ENCODE measurements around the gene SORCS3. TPM values are rescaled to one million over a fixed set of nuclear protein-coding genes. Genes with fewer than 3 reads are reported as not detected.

Gene SORCS3
- total RNA-seq, 1 experiment from 2014 or later = not detected

- no peak overlapping the region for H2AFZ ChIP-seq
- no peak overlapping the region for H3K4me3 ChIP-seq
- no peak for DNase-seq
- no peak overlapping the region for H3K4me2 ChIP-seq
- no peaks in the 10 kb centered on the region for H3K4me1 ChIP-seq (replicated peaks; ENCODE audit: insufficient read depth)
- no peaks in the 10 kb centered on the region for H3K9me3 ChIP-seq (ENCODE audit: insufficient read depth, low read depth)
- TF ChIP-seq, protein P1, sequence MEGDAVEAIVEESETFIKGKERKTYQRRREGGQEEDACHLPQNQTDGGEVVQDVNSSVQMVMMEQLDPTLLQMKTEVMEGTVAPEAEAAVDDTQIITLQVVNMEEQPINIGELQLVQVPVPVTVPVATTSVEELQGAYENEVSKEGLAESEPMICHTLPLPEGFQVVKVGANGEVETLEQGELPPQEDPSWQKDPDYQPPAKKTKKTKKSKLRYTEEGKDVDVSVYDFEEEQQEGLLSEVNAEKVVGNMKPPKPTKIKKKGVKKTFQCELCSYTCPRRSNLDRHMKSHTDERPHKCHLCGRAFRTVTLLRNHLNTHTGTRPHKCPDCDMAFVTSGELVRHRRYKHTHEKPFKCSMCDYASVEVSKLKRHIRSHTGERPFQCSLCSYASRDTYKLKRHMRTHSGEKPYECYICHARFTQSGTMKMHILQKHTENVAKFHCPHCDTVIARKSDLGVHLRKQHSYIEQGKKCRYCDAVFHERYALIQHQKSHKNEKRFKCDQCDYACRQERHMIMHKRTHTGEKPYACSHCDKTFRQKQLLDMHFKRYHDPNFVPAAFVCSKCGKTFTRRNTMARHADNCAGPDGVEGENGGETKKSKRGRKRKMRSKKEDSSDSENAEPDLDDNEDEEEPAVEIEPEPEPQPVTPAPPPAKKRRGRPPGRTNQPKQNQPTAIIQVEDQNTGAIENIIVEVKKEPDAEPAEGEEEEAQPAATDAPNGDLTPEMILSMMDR (conservative IDR thresholded peaks at IDR 0.05) = no peak
- TF ChIP-seq EZH2 (IDR thresholded peaks at IDR 0.05; ENCODE audit: low read depth) = no peak
- no peaks in the 10 kb centered on the region for H3K79me2 ChIP-seq (ENCODE audit: low read depth)
- no peaks in the 10 kb centered on the region for H4K20me1 ChIP-seq (ENCODE audit: insufficient read depth)
- H3K27me3 ChIP-seq (ENCODE audit: insufficient read depth, low read depth) = no peaks in the 10 kb centered on the region
- no peaks in the 10 kb centered on the region for H3K36me3 ChIP-seq (ENCODE audit: low read depth)
- H3F3A ChIP-seq (ENCODE audit: insufficient read depth, low read depth) = no peaks in the 10 kb centered on the region
- BruUV-seq (replicated peaks) = no TSS peak
- ChIA-PET CTCF (no interaction called here), POLR2A (ENCODE audit: unreplicated experiment) (no interaction called here)
- no peaks in the 10 kb centered on the region for H3K9me2 ChIP-seq (ENCODE audit: insufficient read depth)
- intact Hi-C loops (cut with micrococcal nuclease; ENCODE audit: unreplicated experiment) = no loop called here
- no peak overlapping the region for H3K27ac ChIP-seq
Observed at GRCh38 chr10:104894681-104895080, 253.6 kb downstream of the SORCS3 start.

- TF ChIP-seq, protein P1 (conservative IDR thresholded peaks at IDR 0.05) = no peak
- TF ChIP-seq EZH2 (IDR thresholded peaks at IDR 0.05; ENCODE audit: low read depth) = no peak
- H3K27ac ChIP-seq = no peak overlapping the region
- H3K4me2 ChIP-seq = no peak overlapping the region
- no TSS peak for BruUV-seq (replicated peaks)
- intact Hi-C loops (cut with micrococcal nuclease; ENCODE audit: unreplicated experiment) = no loop called here
- ChIA-PET POLR2A (ENCODE audit: unreplicated experiment) (no interaction called here), CTCF (no interaction called here)
- H3K4me1 ChIP-seq (replicated peaks; ENCODE audit: insufficient read depth) = no peaks in the 10 kb centered on the region
- H4K20me1 ChIP-seq (ENCODE audit: insufficient read depth) = no peaks in the 10 kb centered on the region
- no peak overlapping the region for H2AFZ ChIP-seq
- no peaks in the 10 kb centered on the region for H3K27me3 ChIP-seq (ENCODE audit: insufficient read depth, low read depth)
- no peaks in the 10 kb centered on the region for H3K36me3 ChIP-seq (ENCODE audit: low read depth)
- no peaks in the 10 kb centered on the region for H3K9me3 ChIP-seq (ENCODE audit: insufficient read depth, low read depth)
- DNase-seq = no peak
- no peaks in the 10 kb centered on the region for H3K79me2 ChIP-seq (ENCODE audit: low read depth)
- H3F3A ChIP-seq (ENCODE audit: insufficient read depth, low read depth) = no peaks in the 10 kb centered on the region
- H3K9me2 ChIP-seq (ENCODE audit: insufficient read depth) = no peaks in the 10 kb centered on the region
- no peak overlapping the region for H3K4me3 ChIP-seq
Observed at GRCh38 chr10:104895541-104895940, 254.5 kb downstream of the SORCS3 start.

GRCh38 chr10:104895981-104896380, 254.9 kb downstream of the SORCS3 start:
- no peaks in the 10 kb centered on the region for H3K36me3 ChIP-seq (ENCODE audit: low read depth)
- BruUV-seq (replicated peaks) = no TSS peak
- no peak for DNase-seq
- ChIA-PET POLR2A (ENCODE audit: unreplicated experiment) (no interaction called here), CTCF (no interaction called here)
- H3F3A ChIP-seq (ENCODE audit: insufficient read depth, low read depth) = no peaks in the 10 kb centered on the region
- H3K4me3 ChIP-seq = no peak overlapping the region
- TF ChIP-seq EZH2 (IDR thresholded peaks at IDR 0.05; ENCODE audit: low read depth) = no peak
- TF ChIP-seq, protein P1 (conservative IDR thresholded peaks at IDR 0.05) = no peak
- intact Hi-C loops (cut with micrococcal nuclease; ENCODE audit: unreplicated experiment) = no loop called here
- no peak overlapping the region for H2AFZ ChIP-seq
- H3K27ac ChIP-seq = no peak overlapping the region
- H3K4me2 ChIP-seq = no peak overlapping the region
- H3K27me3 ChIP-seq (ENCODE audit: insufficient read depth, low read depth) = no peaks in the 10 kb centered on the region
- no peaks in the 10 kb centered on the region for H3K9me3 ChIP-seq (ENCODE audit: insufficient read depth, low read depth)
- no peaks in the 10 kb centered on the region for H3K4me1 ChIP-seq (replicated peaks; ENCODE audit: insufficient read depth)
- no peaks in the 10 kb centered on the region for H4K20me1 ChIP-seq (ENCODE audit: insufficient read depth)
- H3K9me2 ChIP-seq (ENCODE audit: insufficient read depth) = no peaks in the 10 kb centered on the region
- no peaks in the 10 kb centered on the region for H3K79me2 ChIP-seq (ENCODE audit: low read depth)
